Measurements from ENCODE around the gene C11orf68. TPM values are rescaled to one million over a fixed set of nuclear protein-coding genes. Genes with fewer than 3 reads are reported as not detected.

The C11orf68 gene
- total and polyA plus RNA-seq, 9 of the 15 experiments (the other 6 are each of a cell fraction or from before 2014, with no cell fraction given) = 3.6 to 35.9 (median 12.8) TPM

DNA sequence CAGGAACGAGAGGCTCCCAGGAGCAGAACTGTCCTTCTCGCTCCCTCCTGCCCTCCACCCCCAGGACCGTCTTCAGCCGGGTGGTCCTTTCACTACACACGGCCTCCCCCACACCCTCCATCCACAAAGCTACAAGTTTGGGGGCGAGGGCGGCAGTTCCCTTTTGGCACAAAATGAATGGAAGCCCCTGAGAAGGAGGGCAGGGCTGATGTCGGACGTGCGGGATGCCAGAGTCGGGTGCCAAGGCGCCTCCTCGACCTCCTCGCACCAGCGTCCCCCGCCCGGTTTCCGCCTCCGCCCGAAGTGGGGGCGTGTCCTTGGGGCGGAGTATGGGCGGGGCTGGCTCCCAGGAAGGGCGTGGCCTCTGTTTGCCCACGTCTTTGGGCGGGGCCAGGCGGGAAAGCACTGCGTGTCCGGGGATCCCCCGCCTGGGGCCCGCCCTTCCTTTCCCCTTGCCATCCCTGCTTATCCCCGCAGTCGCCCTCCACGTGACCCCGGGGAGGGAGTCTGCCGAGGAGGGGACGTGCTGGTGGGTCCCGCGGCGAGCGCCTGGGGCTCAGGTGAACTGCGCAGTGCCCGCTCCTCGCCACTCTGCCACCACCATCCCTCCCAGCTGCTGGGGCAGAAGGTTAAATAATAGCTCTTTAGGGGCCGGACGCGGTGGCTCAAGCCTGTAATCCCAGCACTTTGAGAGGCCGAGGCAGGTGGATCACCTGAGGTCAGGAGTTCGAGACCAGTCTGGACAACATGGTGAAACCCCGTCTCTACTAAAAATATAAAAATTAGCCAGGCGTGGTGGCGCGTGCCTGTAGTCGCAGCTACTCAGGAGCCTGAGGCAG lies 45.3 kb downstream of the C11orf68 start (continued):
- no peak for TF ChIP-seq NR0B1 (IDR thresholded peaks at IDR 0.05; ENCODE audit: partially characterized antibody)
- no peak for TF ChIP-seq CUX1 (CRISPR knock-in tag; IDR thresholded peaks at IDR 0.05)
- TF ChIP-seq SREBF2 (CRISPR knock-in tag; IDR thresholded peaks at IDR 0.05) = no peak
- TF ChIP-seq, protein P1, sequence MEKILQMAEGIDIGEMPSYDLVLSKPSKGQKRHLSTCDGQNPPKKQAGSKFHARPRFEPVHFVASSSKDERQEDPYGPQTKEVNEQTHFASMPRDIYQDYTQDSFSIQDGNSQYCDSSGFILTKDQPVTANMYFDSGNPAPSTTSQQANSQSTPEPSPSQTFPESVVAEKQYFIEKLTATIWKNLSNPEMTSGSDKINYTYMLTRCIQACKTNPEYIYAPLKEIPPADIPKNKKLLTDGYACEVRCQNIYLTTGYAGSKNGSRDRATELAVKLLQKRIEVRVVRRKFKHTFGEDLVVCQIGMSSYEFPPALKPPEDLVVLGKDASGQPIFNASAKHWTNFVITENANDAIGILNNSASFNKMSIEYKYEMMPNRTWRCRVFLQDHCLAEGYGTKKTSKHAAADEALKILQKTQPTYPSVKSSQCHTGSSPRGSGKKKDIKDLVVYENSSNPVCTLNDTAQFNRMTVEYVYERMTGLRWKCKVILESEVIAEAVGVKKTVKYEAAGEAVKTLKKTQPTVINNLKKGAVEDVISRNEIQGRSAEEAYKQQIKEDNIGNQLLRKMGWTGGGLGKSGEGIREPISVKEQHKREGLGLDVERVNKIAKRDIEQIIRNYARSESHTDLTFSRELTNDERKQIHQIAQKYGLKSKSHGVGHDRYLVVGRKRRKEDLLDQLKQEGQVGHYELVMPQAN (IDR thresholded peaks at IDR 0.05; ENCODE audit: borderline replicate concordance) = peak; percentile 30; the same call in 1 of the 2 replicates
- TF ChIP-seq HBP1 (CRISPR knock-in tag; IDR thresholded peaks at IDR 0.05) = no peak
- TF ChIP-seq KLF16 (IDR thresholded peaks at IDR 0.05) = no peak
- no peak for TF ChIP-seq ZNF584 (CRISPR knock-in tag; IDR thresholded peaks at IDR 0.05; ENCODE audit: low read depth)
- no peak for TF ChIP-seq ZNF146 (CRISPR knock-in tag; IDR thresholded peaks at IDR 0.05; ENCODE audit: unreplicated experiment)
- TF ChIP-seq CBX8 (IDR thresholded peaks at IDR 0.05; ENCODE audit: borderline replicate concordance, extremely low read depth, low read depth, low read length, poor library complexity, severe bottlenecking) = no peak
- no peak for TF ChIP-seq ZNF583 (CRISPR knock-in tag; IDR thresholded peaks at IDR 0.05)
- TF ChIP-seq ZFP36 (IDR thresholded peaks at IDR 0.05; ENCODE audit: low read depth, low read length, partially characterized antibody) = no peak
- no peak for TF ChIP-seq ETS2 (tag; IDR thresholded peaks at IDR 0.05; ENCODE audit: borderline replicate concordance, poor library complexity, severe bottlenecking)
- TF ChIP-seq KAT8 (IDR thresholded peaks at IDR 0.05; ENCODE audit: low read depth) = no peak
- TF ChIP-seq SMARCA4 (IDR thresholded peaks at IDR 0.05) = peak; percentile 26; the same call in 1 of the 2 replicates
- no peak for TF ChIP-seq RBM15 (IDR thresholded peaks at IDR 0.05; ENCODE audit: insufficient read depth, low read length)
- no peak; the same call in 1 of the 2 replicates for TF ChIP-seq ZFX (CRISPR knock-in tag; IDR thresholded peaks at IDR 0.05)
- no peak for TF ChIP-seq FOS (IDR thresholded peaks at IDR 0.05; ENCODE audit: extremely low read depth, insufficient read length)
